Measurements from ENCODE around the gene PCBP4.

DNA sequence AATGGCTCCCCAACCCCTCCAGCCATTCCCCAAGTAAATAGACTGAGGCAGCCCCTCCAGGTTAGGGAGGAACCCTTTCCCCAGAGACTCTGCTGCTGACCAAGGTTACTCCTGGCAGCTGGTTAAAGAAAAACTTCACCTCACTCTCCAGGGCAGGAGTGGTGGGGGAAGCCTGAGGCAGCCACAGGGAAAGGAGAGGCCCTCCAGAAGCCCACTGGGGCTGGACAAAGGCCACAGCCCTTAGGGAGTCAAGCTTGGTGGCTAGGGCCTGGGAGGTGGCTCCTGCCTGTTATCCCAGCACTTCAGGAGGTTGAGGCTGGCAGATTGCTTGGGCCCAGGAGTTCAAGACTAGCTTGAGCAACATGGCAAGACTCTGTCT lies 17.0 kb upstream of the PCBP4 start:
- TF ChIP-seq, protein P1, sequence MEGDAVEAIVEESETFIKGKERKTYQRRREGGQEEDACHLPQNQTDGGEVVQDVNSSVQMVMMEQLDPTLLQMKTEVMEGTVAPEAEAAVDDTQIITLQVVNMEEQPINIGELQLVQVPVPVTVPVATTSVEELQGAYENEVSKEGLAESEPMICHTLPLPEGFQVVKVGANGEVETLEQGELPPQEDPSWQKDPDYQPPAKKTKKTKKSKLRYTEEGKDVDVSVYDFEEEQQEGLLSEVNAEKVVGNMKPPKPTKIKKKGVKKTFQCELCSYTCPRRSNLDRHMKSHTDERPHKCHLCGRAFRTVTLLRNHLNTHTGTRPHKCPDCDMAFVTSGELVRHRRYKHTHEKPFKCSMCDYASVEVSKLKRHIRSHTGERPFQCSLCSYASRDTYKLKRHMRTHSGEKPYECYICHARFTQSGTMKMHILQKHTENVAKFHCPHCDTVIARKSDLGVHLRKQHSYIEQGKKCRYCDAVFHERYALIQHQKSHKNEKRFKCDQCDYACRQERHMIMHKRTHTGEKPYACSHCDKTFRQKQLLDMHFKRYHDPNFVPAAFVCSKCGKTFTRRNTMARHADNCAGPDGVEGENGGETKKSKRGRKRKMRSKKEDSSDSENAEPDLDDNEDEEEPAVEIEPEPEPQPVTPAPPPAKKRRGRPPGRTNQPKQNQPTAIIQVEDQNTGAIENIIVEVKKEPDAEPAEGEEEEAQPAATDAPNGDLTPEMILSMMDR (IDR thresholded peaks at IDR 0.05): no peak
- no peak for TF ChIP-seq POLR2A (IDR thresholded peaks at IDR 0.05)
